KMS-11 (cell line): ENCODE data around the gene NOL4L.

Experiments
- H2AFZ ChIP-seq: fragments of 200-600 bp; sonication (generic); 2 replicates; pipeline ENCODE4 v1.6.1; 2016; ENCODE audit warnings: antibody characterized with exemption, mixed run types, low read depth
- H3K27ac ChIP-seq: fragments of 200-600 bp; sonication (generic); 2 replicates; pipeline ENCODE4 v1.6.1; 2016; ENCODE audit warnings: mild to moderate bottlenecking, mixed run types
- H3K27me3 ChIP-seq: fragments of 200-600 bp; sonication (generic); 2 replicates; pipeline ENCODE4 v1.6.1; 2017; ENCODE audit warnings: mild to moderate bottlenecking, low read depth, mixed run types, moderate library complexity; ENCODE audit not compliant: insufficient read depth
- H3K36me3 ChIP-seq: fragments of 200-600 bp; sonication (generic); 2 replicates; pipeline ENCODE4 v1.6.1; 2017; ENCODE audit warnings: mild to moderate bottlenecking, mixed run types; ENCODE audit not compliant: insufficient read depth
- H3K4me1 ChIP-seq: fragments of 200-600 bp; sonication (generic); 2 replicates; pipeline ENCODE4 v1.6.1; 2016; ENCODE audit warnings: mild to moderate bottlenecking, low read depth, mixed run types; ENCODE audit not compliant: poor library complexity, severe bottlenecking
- H3K4me2 ChIP-seq: fragments of 200-600 bp; sonication (generic); 2 replicates; pipeline ENCODE4 v1.7.0; 2016; ENCODE audit warnings: mild to moderate bottlenecking, mixed run types
- H3K4me3 ChIP-seq: fragments of 200-600 bp; sonication (generic); IDR thresholded peaks from 2 replicates; pipeline ENCODE4 v1.6.1; 2017; ENCODE audit warnings: low read depth, low read length, mixed read lengths; ENCODE audit not compliant: insufficient read depth
- H3K79me2 ChIP-seq: fragments of 200-600 bp; sonication (generic); 2 replicates; pipeline ENCODE4 v1.6.1; 2016; ENCODE audit warnings: low read depth, mixed run types; ENCODE audit not compliant: insufficient read depth
- H3K9ac ChIP-seq: fragments of 200-600 bp; sonication (generic); 2 replicates; pipeline ENCODE4 v1.6.1; 2016; ENCODE audit warnings: mild to moderate bottlenecking, mixed run types
- H4K20me1 ChIP-seq: fragments of 200-600 bp; sonication (generic); 2 replicates; pipeline ENCODE4 v1.6.1; 2016; ENCODE audit warnings: mild to moderate bottlenecking, mixed run types; ENCODE audit not compliant: insufficient read depth
- TF ChIP-seq, protein P1 (sequence below): fragments of 200-600 bp; sonication (generic); conservative IDR thresholded peaks from 2 replicates; pipeline ENCODE4 v1.6.1; 2017; ENCODE audit warnings: low read depth, mild to moderate bottlenecking, antibody characterized with exemption, low read length, moderate library complexity, mixed read lengths

NOL4L gene, protein sequence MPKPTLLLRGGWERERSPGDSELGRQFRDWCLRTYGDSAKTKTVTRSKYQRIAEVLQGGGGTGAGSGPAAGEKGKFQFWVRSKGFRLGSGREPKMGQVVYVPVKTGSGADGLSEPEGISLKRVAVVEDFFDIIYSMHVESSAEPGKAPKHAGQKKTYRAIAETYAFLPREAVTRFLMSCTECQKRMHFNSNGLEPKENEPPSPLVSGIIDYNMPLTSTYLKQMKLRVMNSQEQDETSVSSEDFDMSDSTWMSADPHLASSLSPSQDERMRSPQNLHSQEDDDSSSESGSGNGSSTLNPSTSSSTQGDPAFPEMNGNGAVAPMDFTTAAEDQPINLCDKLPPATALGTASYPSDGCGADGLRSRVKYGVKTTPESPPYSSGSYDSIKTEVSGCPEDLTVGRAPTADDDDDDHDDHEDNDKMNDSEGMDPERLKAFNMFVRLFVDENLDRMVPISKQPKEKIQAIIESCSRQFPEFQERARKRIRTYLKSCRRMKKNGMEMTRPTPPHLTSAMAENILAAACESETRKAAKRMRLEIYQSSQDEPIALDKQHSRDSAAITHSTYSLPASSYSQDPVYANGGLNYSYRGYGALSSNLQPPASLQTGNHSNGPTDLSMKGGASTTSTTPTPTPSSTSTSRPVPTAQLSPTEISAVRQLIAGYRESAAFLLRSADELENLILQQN

DNA sequence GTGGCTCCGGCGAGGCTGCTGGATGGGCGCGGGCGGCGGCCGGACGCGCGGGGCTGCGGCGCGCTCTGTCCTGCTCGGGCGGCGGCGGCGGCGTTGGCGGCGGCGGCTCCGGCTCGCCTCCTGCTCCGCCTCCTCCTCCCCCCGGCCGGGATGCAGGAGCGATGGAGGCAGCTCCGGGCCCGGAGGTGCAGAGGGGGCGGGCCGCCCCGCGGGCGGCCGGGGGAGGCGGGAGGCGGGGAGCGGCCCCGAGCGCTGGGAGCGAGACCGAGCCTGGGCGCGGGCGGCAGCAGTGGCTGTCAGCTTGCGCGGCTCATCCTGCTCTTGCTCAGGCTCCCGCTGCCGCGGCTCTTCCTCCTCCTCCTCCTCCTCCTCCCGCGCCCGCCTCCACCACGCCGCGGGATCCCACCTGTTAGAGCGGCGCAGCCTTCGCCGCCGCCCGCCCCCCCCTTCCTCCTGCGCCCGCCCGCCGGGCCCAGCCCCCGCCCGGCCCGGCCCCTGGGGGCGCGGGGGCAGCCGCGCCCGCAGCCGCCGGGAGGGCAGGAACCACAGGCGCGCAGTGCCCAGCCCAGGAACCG is at the start of gene NOL4L:
TSS of gene NOL4L (minus strand) at position 323 of the 575 bp plus-strand sequence. CDS start 443 bp downstream, outside the sequence.
- H3K4me2 ChIP-seq: peak within 1 kb of the TSS; percentile 71
- H3K27ac ChIP-seq: no peak within 1 kb of the TSS
- H3K9ac ChIP-seq: no peak within 1 kb of the TSS; the same call in 1 of the 2 replicates
- H3K79me2 ChIP-seq: no peaks in the 10 kb centered on the region
- peak within 1 kb of the TSS; percentile 90 for H2AFZ ChIP-seq
- TF ChIP-seq, protein P1, sequence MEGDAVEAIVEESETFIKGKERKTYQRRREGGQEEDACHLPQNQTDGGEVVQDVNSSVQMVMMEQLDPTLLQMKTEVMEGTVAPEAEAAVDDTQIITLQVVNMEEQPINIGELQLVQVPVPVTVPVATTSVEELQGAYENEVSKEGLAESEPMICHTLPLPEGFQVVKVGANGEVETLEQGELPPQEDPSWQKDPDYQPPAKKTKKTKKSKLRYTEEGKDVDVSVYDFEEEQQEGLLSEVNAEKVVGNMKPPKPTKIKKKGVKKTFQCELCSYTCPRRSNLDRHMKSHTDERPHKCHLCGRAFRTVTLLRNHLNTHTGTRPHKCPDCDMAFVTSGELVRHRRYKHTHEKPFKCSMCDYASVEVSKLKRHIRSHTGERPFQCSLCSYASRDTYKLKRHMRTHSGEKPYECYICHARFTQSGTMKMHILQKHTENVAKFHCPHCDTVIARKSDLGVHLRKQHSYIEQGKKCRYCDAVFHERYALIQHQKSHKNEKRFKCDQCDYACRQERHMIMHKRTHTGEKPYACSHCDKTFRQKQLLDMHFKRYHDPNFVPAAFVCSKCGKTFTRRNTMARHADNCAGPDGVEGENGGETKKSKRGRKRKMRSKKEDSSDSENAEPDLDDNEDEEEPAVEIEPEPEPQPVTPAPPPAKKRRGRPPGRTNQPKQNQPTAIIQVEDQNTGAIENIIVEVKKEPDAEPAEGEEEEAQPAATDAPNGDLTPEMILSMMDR: no peak
- no peaks in the 10 kb centered on the region for H4K20me1 ChIP-seq
- H3K4me1 ChIP-seq: peaks cover 24% of the 10 kb centered on the region
- H3K27me3 ChIP-seq: peaks cover 34% of the 10 kb centered on the region
- H3K36me3 ChIP-seq: no peaks in the 10 kb centered on the region
- no peak within 1 kb of the TSS for H3K4me3 ChIP-seq

DNA sequence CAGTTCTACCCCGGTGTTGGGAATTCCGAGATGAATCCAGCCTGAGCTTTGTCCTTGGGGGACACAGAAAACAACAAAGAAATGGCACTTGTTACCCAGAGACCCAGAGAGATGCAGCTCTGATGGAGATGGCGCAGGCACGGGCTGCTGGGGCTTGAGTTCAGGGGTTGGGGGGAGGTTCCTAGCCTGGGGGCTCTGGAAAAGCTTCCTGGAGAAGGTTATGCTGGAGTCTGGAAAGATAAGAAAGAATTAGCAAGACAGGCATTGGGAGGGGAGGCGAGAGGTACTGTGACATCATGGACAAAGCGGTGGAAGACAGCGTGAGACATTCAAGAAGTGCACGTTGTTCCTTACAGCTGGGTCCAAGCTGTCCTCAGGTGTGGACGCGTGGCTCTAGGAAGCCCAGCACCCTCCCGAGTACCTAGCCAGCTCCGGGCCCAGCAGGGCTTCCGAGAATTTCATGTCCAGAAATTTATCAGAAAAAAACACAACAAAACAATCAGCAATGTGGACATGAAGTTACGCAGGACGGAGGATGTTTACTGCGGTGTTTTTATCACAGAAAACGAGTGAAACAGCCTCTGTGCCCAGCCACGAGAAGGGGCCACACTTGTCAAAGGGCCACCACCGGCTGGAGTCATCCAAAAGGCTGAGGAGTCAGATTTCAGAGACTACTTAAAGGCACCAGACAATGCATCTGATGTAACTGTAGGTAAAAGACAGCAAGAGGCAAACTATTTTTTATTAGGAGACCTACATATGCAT is 49.1 kb upstream of the NOL4L start:
- TF ChIP-seq, protein P1: no peak
- no peaks in the 10 kb centered on the region for H3K36me3 ChIP-seq
- H3K79me2 ChIP-seq: no peaks in the 10 kb centered on the region
- peaks cover 24% of the 10 kb centered on the region for H3K4me1 ChIP-seq
- no peak overlapping the region for H3K9ac ChIP-seq
- no peaks in the 10 kb centered on the region for H3K27me3 ChIP-seq
- no peak overlapping the region for H3K27ac ChIP-seq
- no peak overlapping the region for H3K4me2 ChIP-seq
- no peak overlapping the region for H3K4me3 ChIP-seq
- no peaks in the 10 kb centered on the region for H4K20me1 ChIP-seq
- no peak overlapping the region for H2AFZ ChIP-seq

DNA sequence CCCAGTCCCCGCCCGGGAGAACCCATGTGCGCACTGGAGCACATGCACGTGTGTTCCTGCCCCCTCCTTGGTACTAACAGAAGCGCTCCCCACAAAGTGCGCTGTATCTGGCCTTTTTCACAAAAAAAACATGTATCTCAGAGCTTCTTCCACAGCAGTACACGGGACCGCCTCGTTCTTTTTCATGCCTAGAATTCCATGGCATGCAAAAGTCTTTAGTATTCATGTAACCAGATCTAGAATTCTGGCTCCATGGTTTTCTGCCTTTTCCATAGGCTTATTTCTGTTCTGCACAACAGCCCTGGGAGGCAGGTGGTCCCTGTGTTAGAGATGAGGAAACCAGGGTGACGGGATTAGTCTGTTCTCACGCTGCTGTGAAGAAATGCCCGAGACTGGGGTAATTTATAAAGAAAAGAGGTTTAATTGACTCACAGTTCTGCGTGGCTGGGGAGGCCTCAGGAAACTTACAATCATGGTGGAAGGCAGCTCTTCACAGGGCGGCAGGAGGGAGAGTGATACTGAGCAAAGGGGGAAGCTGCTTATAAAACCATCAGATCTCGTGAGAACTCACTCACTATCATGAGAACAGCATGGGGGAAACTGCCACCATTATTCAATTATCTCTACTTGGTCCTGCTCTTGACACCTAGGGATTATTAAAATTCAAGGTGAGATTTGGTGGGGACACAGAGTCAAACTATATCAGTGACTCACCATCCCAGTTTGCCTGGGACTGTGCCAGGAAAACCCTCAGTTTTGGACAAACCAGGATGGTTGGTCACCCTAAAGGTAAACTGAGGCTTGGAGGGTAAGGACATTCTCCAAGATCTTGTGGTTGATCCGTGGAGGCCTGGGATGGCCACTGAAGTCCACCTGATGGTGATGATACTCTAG is 47.6 kb upstream of the NOL4L start:
- no peak overlapping the region for H3K4me2 ChIP-seq
- H3K36me3 ChIP-seq: no peaks in the 10 kb centered on the region
- no peak overlapping the region for H3K9ac ChIP-seq
- H3K4me3 ChIP-seq: no peak overlapping the region
- no peak overlapping the region for H2AFZ ChIP-seq
- TF ChIP-seq, protein P1: no peak
- no peaks in the 10 kb centered on the region for H3K79me2 ChIP-seq
- peaks cover 39% of the 10 kb centered on the region for H3K4me1 ChIP-seq
- no peaks in the 10 kb centered on the region for H3K27me3 ChIP-seq
- no peak overlapping the region for H3K27ac ChIP-seq
- no peaks in the 10 kb centered on the region for H4K20me1 ChIP-seq
